Measurements from ENCODE around the gene SOX6. TPM values are rescaled to one million over a fixed set of nuclear protein-coding genes. Genes with fewer than 3 reads are reported as not detected.

SOX6 gene
- total RNA-seq, 4 donors from 2014 or later: 1.6 to 22.7 (median 6.9) TPM

- H3K36me3 ChIP-seq: no peaks in the 10 kb centered on the region
- H3K9me3 ChIP-seq: peaks cover 0 to 4% of the 10 kb centered on the region in 2 donors
- no peak overlapping the region for H3K27ac ChIP-seq
- TF ChIP-seq CTCF (IDR thresholded peaks at IDR 0.05) (no peak), POLR2A (IDR thresholded peaks at IDR 0.05) (no peak), EP300 (IDR thresholded peaks at IDR 0.05; ENCODE audit: low read depth) (no peak)
- peaks cover 0 to 11% (median 0%) of the 10 kb centered on the region in 4 donors for H3K4me1 ChIP-seq
- 87 to 93% methylated on average over 7 to 9 of the region's 9 CpGs for WGBS, 2 donors (ENCODE audit: low coverage in 1 of 2)
- intact Hi-C loops (cut with DNase I; ENCODE audit: low total_unique reads) (no loop called here), in situ Hi-C loops (cut with MboI; ENCODE audit: low pct_ligation_motif_present in 1 of 4, low pct_unique_long_range_greater_than_20kb in 1 of 4, low sequenced_read_pairs in 3 of 4) (no loop called here)
- H3K4me3 ChIP-seq: no peak overlapping the region
- DNase-seq: no peak
- no peaks in the 10 kb centered on the region for H3K27me3 ChIP-seq
These were observed 408.4 kb downstream of the SOX6 start for GRCh38 chr11:15947681-15948648.

- Histone ChIP-seq H3K27ac (no peak overlapping the region), H3K4me1 (peaks cover 0 to 11% (median 0%) of the 10 kb centered on the region in 4 donors), H3K27me3 (no peaks in the 10 kb centered on the region), H3K9me3 (peaks cover 0 to 4% of the 10 kb centered on the region in 2 donors), H3K36me3 (no peaks in the 10 kb centered on the region), H3K4me3 (no peak overlapping the region)
- 92 to 100% methylated on average over 1 of the region's 1 CpG for WGBS, 2 donors (ENCODE audit: low coverage in 1 of 2)
- intact Hi-C loops (cut with DNase I; ENCODE audit: low total_unique reads) (no loop called here), in situ Hi-C loops (cut with MboI; ENCODE audit: low pct_ligation_motif_present in 1 of 4, low pct_unique_long_range_greater_than_20kb in 1 of 4, low sequenced_read_pairs in 3 of 4) (no loop called here)
- no peak for DNase-seq
- TF ChIP-seq POLR2AphosphoS5 (IDR thresholded peaks at IDR 0.05): no peak
- TF ChIP-seq EP300 (IDR thresholded peaks at IDR 0.05; ENCODE audit: low read depth): no peak
- no peak for TF ChIP-seq CTCF (IDR thresholded peaks at IDR 0.05)
- no peak for TF ChIP-seq POLR2A (IDR thresholded peaks at IDR 0.05)
These were observed 410.6 kb downstream of the SOX6 start for GRCh38 chr11:15945726-15946125.

- peak; percentile 48 for DNase-seq
- in situ Hi-C loops (cut with MboI; ENCODE audit: low pct_ligation_motif_present in 1 of 4, low pct_unique_long_range_greater_than_20kb in 1 of 4, low sequenced_read_pairs in 3 of 4): no loop called here
- TF ChIP-seq POLR2AphosphoS5 (IDR thresholded peaks at IDR 0.05) (no peak), POLR2A (IDR thresholded peaks at IDR 0.05) (no peak), EP300 (IDR thresholded peaks at IDR 0.05; ENCODE audit: low read depth) (no peak), CTCF (IDR thresholded peaks at IDR 0.05) (no peak)
These were observed 411.9 kb downstream of the SOX6 start for GRCh38 chr11:15944460-15944859.

GRCh38 chr11:15943418-15944197, 412.7 kb downstream of the SOX6 start:
- WGBS, 2 donors (ENCODE audit: low coverage in 1 of 2): 80 to 81% methylated on average over 1 to 7 of the region's 7 CpGs
- Histone ChIP-seq H3K27ac (no peak overlapping the region), H3K27me3 (no peaks in the 10 kb centered on the region), H3K4me1 (peaks cover 0 to 11% (median 0%) of the 10 kb centered on the region in 4 donors), H3K4me3 (no peak overlapping the region), H3K36me3 (no peaks in the 10 kb centered on the region), H3K9me3 (peaks cover 0 to 4% of the 10 kb centered on the region in 2 donors)
- in situ Hi-C loops (cut with MboI; ENCODE audit: low pct_ligation_motif_present in 1 of 4, low pct_unique_long_range_greater_than_20kb in 1 of 4, low sequenced_read_pairs in 3 of 4): no loop called here
- DNase-seq: no peak
- intact Hi-C loops (cut with DNase I; ENCODE audit: low total_unique reads): no loop called here
- TF ChIP-seq POLR2AphosphoS5 (IDR thresholded peaks at IDR 0.05) (no peak), CTCF (IDR thresholded peaks at IDR 0.05) (no peak), EP300 (IDR thresholded peaks at IDR 0.05; ENCODE audit: low read depth) (no peak), POLR2A (IDR thresholded peaks at IDR 0.05) (no peak)

More at GRCh38 chr11:15944460-15944859, 411.9 kb downstream of the SOX6 start:
- H3K4me3 ChIP-seq: no peak overlapping the region
- peaks cover 0 to 11% (median 0%) of the 10 kb centered on the region in 4 donors for H3K4me1 ChIP-seq
- no peaks in the 10 kb centered on the region for H3K36me3 ChIP-seq
- H3K27me3 ChIP-seq: no peaks in the 10 kb centered on the region
- H3K9me3 ChIP-seq: peaks cover 0 to 4% of the 10 kb centered on the region in 2 donors
- no peak overlapping the region for H3K27ac ChIP-seq
- intact Hi-C loops (cut with DNase I; ENCODE audit: low total_unique reads): no loop called here
